Measurements from ENCODE around the gene PHLDB2.

DNA sequence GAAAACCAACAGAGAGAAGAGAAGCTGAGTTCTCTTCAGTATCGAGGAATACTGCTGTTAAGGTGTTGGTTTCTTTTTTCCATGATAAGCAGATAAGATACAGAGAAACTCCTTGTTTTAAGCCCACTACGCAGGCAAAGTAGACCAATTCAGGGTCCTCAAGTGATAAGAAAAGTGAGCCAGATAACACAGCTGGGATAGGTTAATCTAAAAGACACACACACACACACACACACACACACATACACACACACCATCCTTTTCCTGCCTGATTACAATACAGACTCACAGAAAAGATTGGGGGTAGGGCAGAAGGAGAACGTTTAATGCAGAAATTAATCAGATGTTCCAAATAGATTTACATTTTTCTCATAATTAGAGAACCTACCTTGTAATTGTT is 6.5 kb upstream of the PHLDB2 start:
- TF ChIP-seq GLIS3 (CRISPR knock-in tag; IDR thresholded peaks at IDR 0.05) (no peak), ZFP30 (CRISPR knock-in tag; IDR thresholded peaks at IDR 0.05) (no peak), ZNF70 (CRISPR knock-in tag; IDR thresholded peaks at IDR 0.05) (no peak), SNAI2 (CRISPR knock-in tag; IDR thresholded peaks at IDR 0.05) (no peak), ZNF8 (CRISPR knock-in tag; IDR thresholded peaks at IDR 0.05) (no peak)
- TF ChIP-seq, protein P1, sequence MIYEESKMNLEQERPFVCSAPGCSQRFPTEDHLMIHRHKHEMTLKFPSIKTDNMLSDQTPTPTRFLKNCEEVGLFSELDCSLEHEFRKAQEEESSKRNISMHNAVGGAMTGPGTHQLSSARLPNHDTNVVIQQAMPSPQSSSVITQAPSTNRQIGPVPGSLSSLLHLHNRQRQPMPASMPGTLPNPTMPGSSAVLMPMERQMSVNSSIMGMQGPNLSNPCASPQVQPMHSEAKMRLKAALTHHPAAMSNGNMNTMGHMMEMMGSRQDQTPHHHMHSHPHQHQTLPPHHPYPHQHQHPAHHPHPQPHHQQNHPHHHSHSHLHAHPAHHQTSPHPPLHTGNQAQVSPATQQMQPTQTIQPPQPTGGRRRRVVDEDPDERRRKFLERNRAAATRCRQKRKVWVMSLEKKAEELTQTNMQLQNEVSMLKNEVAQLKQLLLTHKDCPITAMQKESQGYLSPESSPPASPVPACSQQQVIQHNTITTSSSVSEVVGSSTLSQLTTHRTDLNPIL (CRISPR knock-in tag; IDR thresholded peaks at IDR 0.05; ENCODE audit: low read depth), result no peak
